ENCODE results near the gene HIPK2.

DNA sequence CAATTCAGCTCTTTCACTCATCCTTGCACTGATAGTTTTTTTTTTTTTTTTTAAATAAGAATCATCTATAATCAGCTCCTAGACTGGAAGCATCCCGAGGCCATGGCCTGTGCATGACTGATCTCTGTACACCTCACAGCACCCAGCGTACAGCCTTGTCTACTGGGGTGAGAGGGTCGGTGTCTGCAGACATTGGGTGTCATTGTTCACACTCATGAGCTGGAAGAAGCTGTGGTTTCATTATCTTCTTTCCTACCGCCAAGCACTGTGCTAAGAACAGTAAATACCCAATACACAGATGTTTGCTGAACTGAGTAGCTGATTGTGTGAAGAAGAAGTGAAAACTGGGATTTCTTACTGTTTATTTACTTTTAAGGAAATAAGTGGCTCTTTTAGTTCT is 130.7 kb downstream of the HIPK2 start:
- TF ChIP-seq POLR2A (IDR thresholded peaks at IDR 0.05; ENCODE audit: low read depth, low read length) (no peak), POLR2AphosphoS5 (IDR thresholded peaks at IDR 0.05; ENCODE audit: low read depth, low read length) (no peak), TAF1 (IDR thresholded peaks at IDR 0.05; ENCODE audit: borderline replicate concordance, low read depth, low read length) (no peak)
